Cerebellar nuclear complex (tissue), 1 donor: ENCODE results near the gene SENP8.

Experiments
- DNase-seq, 2 experiments: peaks; one replicate each; lab custom pipeline; 2025; lab: John Stamatoyannopoulos, UW

Gene SENP8

GRCh38 chr15:72175186-72176044, 57.2 kb downstream of the SENP8 start:
- no peak for DNase-seq

- DNase-seq: no peak
Observed at GRCh38 chr15:72176159-72176558, 58.0 kb downstream of the SENP8 start.

- no peak for DNase-seq
Observed at GRCh38 chr15:72176743-72177142, 58.5 kb downstream of the SENP8 start.

- DNase-seq: no peak
Observed at GRCh38 chr15:72178976-72179585, 60.9 kb downstream of the SENP8 start.

- no peak for DNase-seq
Observed at GRCh38 chr15:72179950-72180581, 61.9 kb downstream of the SENP8 start.

- no peak for DNase-seq
Observed at GRCh38 chr15:72180761-72181324, 62.6 kb downstream of the SENP8 start.

- DNase-seq: no peak
Observed at GRCh38 chr15:72182244-72182643, 64.0 kb downstream of the SENP8 start.

GRCh38 chr15:72182673-72183072, 64.5 kb downstream of the SENP8 start:
- DNase-seq: no peak

- no peak for DNase-seq
Observed at GRCh38 chr15:72183781-72184164, 65.6 kb downstream of the SENP8 start.

- DNase-seq: no peak
Observed at GRCh38 chr15:72184165-72184811, 66.1 kb downstream of the SENP8 start.

GRCh38 chr15:72189250-72189902, 71.2 kb downstream of the SENP8 start:
- no peak for DNase-seq

- no peak for DNase-seq
Observed at GRCh38 chr15:72192416-72192815, 74.2 kb downstream of the SENP8 start.
